Astrocyte of the hippocampus (primary cell): ENCODE measurements around the gene OPN4.

Experiments used
- DNase-seq: peaks from one replicate; pipeline ENCODE4 v3.0.0; 2011; ENCODE audit warnings: low read depth, low spot score

OPN4 gene

GRCh38 chr10:86662186-86663045 lies 8.1 kb downstream of the OPN4 start:
- DNase-seq: no peak

GRCh38 chr10:86663046-86663345 lies 8.6 kb downstream of the OPN4 start:
- DNase-seq: no peak

GRCh38 chr10:86663576-86664339 lies 9.4 kb downstream of the OPN4 start:
- DNase-seq: no peak

GRCh38 chr10:86664341-86665217 lies 10.2 kb downstream of the OPN4 start:
- DNase-seq: peak; percentile 28

- no peak for DNase-seq
These were observed 10.9 kb downstream of the OPN4 start for GRCh38 chr10:86665218-86665607.

GRCh38 chr10:86665868-86666267 lies 11.5 kb downstream of the OPN4 start:
- no peak for DNase-seq

GRCh38 chr10:86666538-86666937 lies 12.2 kb downstream of the OPN4 start:
- no peak for DNase-seq

- DNase-seq: no peak
These were observed 13.3 kb downstream of the OPN4 start for GRCh38 chr10:86667421-86668181.

GRCh38 chr10:86668297-86669165 lies 14.2 kb downstream of the OPN4 start, which contains the start of gene LDB3:
Gene LDB3 (plus strand): TSS chr10:86668511. CDS start chr10:86668692, 181 bp downstream.
- peak; percentile 79 for DNase-seq

GRCh38 chr10:86670290-86670811 lies 16.0 kb downstream of the OPN4 start:
- DNase-seq: no peak

- DNase-seq: no peak
These were observed 16.5 kb downstream of the OPN4 start for GRCh38 chr10:86670876-86671275.

GRCh38 chr10:86671419-86671818 lies 17.1 kb downstream of the OPN4 start:
- no peak for DNase-seq

GRCh38 chr10:86671985-86672710 lies 17.8 kb downstream of the OPN4 start:
- no peak for DNase-seq

GRCh38 chr10:86673216-86673826 lies 19.0 kb downstream of the OPN4 start:
- DNase-seq: no peak

GRCh38 chr10:86673827-86674581 lies 19.7 kb downstream of the OPN4 start:
- no peak for DNase-seq

GRCh38 chr10:86674912-86675311 lies 20.6 kb downstream of the OPN4 start:
- DNase-seq: no peak

GRCh38 chr10:86677374-86677773 lies 23.0 kb downstream of the OPN4 start:
- DNase-seq: no peak
